Measurements from ENCODE around the gene IRAG1. TPM values are rescaled to one million over a fixed set of nuclear protein-coding genes. Genes with fewer than 3 reads are reported as not detected.

Gene IRAG1
- total and polyA plus RNA-seq, 2 of the 13 experiments (the other 11 are each of a cell fraction or from before 2014, with no cell fraction given) = 0.13 to 0.20 TPM

GRCh38 chr11:10735481-10736475 is 42.2 kb upstream of the IRAG1 start (continued):
- TF ChIP-seq, protein P1, sequence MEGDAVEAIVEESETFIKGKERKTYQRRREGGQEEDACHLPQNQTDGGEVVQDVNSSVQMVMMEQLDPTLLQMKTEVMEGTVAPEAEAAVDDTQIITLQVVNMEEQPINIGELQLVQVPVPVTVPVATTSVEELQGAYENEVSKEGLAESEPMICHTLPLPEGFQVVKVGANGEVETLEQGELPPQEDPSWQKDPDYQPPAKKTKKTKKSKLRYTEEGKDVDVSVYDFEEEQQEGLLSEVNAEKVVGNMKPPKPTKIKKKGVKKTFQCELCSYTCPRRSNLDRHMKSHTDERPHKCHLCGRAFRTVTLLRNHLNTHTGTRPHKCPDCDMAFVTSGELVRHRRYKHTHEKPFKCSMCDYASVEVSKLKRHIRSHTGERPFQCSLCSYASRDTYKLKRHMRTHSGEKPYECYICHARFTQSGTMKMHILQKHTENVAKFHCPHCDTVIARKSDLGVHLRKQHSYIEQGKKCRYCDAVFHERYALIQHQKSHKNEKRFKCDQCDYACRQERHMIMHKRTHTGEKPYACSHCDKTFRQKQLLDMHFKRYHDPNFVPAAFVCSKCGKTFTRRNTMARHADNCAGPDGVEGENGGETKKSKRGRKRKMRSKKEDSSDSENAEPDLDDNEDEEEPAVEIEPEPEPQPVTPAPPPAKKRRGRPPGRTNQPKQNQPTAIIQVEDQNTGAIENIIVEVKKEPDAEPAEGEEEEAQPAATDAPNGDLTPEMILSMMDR (CRISPR knock-in tag; IDR thresholded peaks at IDR 0.05) = peak; percentile 99
- TF ChIP-seq MIER2 (CRISPR knock-in tag; IDR thresholded peaks at IDR 0.05) (no peak), ESRRA (CRISPR knock-in tag; IDR thresholded peaks at IDR 0.05; ENCODE audit: low read depth) (no peak), GABPB1 (CRISPR knock-in tag; IDR thresholded peaks at IDR 0.05) (peak; percentile 60), SOX13 (IDR thresholded peaks at IDR 0.05) (no peak), SOX13 (CRISPR knock-in tag; conservative IDR thresholded peaks at IDR 0.05 in 1 of 2, IDR thresholded peaks at IDR 0.05 in 1 of 2) (peak in 1 of 2 experiments; percentile 31; a peak in 1 of 4 replicates), ZNF572 (CRISPR knock-in tag; IDR thresholded peaks at IDR 0.05) (no peak), JUNB (CRISPR knock-in tag; IDR thresholded peaks at IDR 0.05; ENCODE audit: borderline replicate concordance) (no peak), ZNF451 (CRISPR knock-in tag; IDR thresholded peaks at IDR 0.05) (no peak), XBP1 (CRISPR knock-in tag; IDR thresholded peaks at IDR 0.05) (no peak), ZNF816 (CRISPR knock-in tag; IDR thresholded peaks at IDR 0.05; ENCODE audit: borderline replicate concordance) (no peak), CHCHD3 (CRISPR knock-in tag; IDR thresholded peaks at IDR 0.05) (no peak), JUND (CRISPR knock-in tag; IDR thresholded peaks at IDR 0.05) (no peak), ZNF280D (CRISPR knock-in tag; IDR thresholded peaks at IDR 0.05) (no peak), TFAP4 (IDR thresholded peaks at IDR 0.05; ENCODE audit: borderline replicate concordance, low read depth) (no peak), ATF4 (CRISPR knock-in tag; IDR thresholded peaks at IDR 0.05) (no peak), HHEX (CRISPR knock-in tag; IDR thresholded peaks at IDR 0.05) (no peak), ZKSCAN8 (CRISPR knock-in tag; IDR thresholded peaks at IDR 0.05; ENCODE audit: borderline replicate concordance) (0 out of 2 replicates have a peak, but pooled peaks have one; percentile 26), CENPT (CRISPR knock-in tag; IDR thresholded peaks at IDR 0.05; ENCODE audit: low read depth) (no peak), RBM39 (IDR thresholded peaks at IDR 0.05; ENCODE audit: low read depth, low read length, poor library complexity, severe bottlenecking) (peak; percentile 40)
- TF ChIP-seq, protein P2, sequence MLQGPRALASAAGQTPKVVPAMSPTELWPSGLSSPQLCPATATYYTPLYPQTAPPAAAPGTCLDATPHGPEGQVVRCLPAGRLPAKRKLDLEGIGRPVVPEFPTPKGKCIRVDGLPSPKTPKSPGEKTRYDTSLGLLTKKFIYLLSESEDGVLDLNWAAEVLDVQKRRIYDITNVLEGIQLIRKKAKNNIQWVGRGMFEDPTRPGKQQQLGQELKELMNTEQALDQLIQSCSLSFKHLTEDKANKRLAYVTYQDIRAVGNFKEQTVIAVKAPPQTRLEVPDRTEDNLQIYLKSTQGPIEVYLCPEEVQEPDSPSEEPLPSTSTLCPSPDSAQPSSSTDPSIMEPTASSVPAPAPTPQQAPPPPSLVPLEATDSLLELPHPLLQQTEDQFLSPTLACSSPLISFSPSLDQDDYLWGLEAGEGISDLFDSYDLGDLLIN (CRISPR knock-in tag; IDR thresholded peaks at IDR 0.05; ENCODE audit: borderline replicate concordance) = no peak
